Fibroblast of skin of abdomen (primary cell): Measurements from ENCODE around the gene BICDL2.

Experiments used
- DNase-seq: peaks from one replicate; pipeline ENCODE4 v3.0.0-alpha.2; 2013

The BICDL2 gene

DNA sequence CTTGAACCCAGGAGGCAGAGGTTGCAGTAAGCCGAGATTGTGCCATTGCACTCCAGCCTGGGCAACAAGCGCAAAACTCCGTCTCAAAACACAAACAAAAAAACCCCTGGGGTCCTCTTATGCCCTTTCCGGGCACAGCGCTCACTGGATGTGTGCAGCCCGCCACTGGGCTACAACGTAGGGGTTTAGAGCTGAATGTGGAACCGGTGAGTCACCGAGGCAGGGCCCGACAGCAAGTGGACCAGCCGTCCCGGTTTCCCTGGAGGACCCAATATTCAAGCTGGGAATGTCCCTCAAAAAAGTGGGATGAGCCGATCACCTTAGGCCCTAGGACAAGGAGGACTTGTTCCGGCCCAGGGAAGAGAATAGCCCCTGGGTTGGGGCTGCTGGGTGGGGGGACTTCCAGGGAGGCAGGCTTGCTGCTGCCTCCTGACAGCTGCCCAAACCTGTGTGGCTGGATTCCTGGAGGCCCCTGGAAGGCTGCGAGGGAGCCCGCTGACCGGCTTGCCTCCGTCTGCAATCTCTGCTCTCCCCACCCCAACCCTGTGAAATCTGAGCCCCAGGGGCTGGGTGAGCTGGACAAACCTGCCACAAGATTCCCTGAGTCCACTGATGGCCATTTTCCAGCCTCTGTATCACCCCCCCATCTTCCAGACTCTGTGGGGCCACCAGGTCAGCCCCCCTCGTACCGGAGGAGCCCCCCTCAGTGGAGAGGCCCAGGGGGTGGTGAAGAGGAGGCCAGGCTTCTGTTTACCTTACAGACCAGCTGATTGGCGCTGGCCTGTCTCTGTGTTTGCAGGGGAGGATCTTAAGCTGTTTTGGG is 27.0 kb downstream of the BICDL2 start:
- no peak for DNase-seq

DNA sequence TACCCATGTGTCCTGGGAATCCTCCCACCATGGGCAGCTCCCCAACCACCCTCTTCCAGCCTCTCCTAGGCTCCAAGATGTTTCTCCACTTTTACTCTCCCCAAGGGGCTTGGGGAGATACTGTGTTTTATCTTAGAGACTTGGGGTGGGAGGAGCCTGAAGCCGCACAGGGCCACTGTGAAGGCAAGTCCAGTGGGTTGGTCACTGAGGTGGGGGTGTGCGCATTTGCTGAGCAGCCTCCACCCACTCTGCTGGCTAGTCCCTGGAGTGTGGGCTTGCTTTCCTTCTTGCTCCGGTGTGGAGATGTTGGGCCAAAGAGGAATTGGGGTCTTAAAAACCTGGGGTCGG is 28.1 kb downstream of the BICDL2 start:
- DNase-seq = no peak

- no peak for DNase-seq
Measured at GRCh38 chr16:3007957-3008689, 28.6 kb downstream of the BICDL2 start.

DNA sequence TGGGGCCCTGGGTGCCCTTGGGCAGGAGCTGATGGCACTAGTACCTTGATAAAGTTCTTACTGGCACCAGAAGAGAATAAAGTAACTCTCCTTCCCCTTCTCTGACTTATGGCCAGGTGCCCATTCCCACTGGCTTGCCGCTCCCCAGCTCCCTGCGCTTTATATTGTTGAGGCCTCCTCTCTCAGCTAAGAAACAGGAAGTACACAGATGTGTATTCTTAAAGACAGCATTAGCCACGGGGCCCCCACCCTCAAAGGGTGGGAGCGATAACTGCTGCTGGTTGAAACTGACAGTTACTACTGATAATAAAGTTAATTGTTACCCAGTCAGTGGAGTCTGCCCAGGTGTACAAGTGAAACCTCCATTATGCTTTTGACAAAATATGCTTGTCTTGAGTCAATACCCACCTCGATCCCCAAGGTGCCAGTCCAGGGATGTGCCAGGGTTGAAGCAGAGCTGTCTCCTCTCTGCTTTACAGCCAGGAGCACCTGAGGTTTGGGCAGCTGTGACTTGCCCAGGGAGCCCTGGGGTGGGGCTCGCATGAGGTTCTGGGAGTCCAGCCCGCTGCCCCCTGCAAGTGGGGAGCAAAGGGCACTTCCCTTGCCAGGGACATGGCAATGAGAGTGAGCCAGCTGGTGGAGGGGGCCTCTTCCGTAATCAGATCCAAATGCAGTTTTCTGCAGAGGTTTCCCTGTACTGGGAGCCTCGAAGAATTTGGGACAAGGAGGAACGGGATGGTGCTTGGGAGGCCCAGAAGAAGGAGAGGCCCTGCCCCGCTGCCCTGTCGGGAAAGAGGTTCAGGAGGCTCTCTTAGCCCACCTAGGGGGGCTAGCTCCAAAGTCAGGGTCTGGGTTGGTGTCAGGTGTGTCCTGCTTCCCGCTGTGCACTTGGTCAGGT is 29.4 kb downstream of the BICDL2 start:
- DNase-seq = no peak

- DNase-seq = no peak
Measured at GRCh38 chr16:3004781-3005284, 31.9 kb downstream of the BICDL2 start.

- no peak for DNase-seq
Measured at GRCh38 chr16:3004319-3004718, 32.4 kb downstream of the BICDL2 start.

- DNase-seq = peak; percentile 98
Measured at GRCh38 chr16:3003582-3004270, 33.0 kb downstream of the BICDL2 start.

DNA sequence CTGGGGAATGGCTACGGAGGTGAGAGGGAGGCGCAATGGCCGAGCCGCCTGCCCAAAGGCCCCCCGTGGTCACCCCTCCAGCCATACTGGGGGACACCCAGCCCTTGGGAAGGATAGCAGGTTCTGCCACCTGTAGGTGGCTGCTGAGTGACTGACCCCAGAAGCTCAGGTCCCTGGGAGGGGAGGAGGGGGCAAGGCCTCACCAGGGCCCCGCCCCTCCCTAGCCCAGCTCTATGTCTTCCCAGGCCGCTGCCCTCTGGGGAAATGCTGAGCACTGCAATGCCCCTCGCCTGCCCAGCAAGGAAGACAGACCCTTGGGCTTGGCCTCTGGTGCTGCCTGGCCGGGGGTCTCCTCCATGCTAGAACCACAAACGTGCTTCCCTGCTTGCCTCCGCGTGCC is 35.4 kb downstream of the BICDL2 start:
- no peak for DNase-seq

DNA sequence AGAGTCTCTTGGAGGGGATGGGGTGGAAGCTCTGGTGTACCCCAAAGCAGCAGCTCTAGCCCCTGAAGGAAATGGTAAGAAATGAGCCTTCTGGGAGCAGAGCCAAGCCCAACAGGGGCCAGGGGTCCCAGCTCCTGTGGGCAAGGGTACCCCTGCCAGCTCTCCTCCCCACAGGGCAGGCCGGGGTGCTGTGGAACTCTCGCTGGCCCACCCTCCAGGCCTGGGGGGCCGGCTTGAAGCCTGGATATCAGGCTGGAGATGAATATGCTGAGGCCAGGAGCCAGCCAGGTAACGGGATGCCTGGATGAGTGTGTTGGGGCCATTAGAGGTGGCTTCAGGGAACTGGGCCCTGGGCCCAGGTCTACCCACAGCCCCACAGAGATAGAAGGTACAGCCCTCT is 36.2 kb downstream of the BICDL2 start:
- DNase-seq = no peak

- DNase-seq = no peak
Measured at GRCh38 chr16:2999929-3000328, 36.8 kb downstream of the BICDL2 start.

DNA sequence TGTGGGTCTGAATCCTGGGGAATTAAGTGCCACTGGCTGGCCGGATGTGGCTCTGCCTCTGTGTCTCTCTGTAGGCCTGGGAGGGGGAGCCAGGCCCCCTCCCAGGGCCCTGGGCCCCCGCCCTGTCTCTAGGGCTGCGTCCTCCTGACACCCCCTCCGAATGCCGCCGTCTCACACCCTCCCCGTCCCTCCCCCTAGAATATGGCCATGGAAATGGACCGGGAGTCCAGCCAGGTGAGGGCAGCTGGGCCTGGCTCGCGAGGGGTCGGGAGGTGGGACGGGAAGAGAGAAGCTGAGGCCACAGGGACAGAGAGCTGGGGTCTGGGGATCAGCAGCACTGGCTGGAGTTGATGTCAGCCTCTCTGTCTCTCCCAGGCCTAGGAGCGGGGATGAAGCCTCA is 40.4 kb downstream of the BICDL2 start:
- DNase-seq = no peak

- DNase-seq = no peak
Measured at GRCh38 chr16:2992383-2993081, 44.2 kb downstream of the BICDL2 start.

- no peak for DNase-seq
Measured at GRCh38 chr16:2991566-2992261, 45.0 kb downstream of the BICDL2 start.

DNA sequence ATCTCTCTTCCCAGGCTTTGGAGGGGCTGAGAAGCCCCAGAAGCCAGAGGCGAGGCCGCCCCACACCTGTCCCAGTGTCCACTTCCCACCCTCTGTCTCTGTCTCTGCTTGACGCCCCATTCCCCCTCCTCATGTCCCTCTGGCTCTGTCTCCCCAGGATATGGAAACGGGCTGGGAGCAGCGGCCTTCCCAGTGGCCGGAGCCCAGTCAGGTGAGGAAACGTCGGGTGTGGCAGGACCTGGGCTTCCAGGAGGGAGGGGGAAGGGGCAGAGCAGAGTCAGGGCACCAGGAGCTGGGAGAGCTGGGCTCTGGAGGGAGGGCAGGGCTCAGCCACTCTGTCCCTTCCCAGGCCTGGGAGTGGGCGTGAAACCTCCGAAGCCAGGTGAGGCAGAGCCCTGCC is 45.9 kb downstream of the BICDL2 start:
- no peak for DNase-seq

DNA sequence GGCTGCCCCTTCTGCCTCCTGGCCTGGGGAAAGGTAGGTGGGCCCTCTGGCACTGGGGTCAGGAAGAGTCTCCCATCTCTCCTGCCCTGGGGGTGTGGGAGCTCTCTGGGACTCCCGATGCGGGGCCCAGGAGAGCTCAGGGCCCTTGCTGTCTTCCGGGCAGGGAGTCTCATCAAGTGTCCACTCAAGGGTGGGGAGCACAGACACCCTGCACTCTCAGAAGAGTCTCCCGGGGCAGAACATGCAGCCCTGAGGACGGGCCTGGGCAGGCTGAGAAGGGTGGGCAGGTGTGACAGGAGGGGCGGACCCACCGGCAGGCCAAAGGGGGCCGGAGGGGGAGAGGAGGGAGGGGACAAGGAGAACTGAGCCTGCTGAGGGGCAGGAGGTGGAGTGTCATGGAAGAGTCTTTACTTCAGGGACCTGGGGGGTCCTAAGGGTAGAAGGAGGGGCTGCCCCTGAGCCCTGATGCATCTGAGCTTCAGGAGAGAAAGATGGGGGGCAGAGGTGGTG is 48.1 kb downstream of the BICDL2 start:
- no peak for DNase-seq

GRCh38 chr16:2987833-2988232 is 48.9 kb downstream of the BICDL2 start:
- peak; percentile 52 for DNase-seq

DNA sequence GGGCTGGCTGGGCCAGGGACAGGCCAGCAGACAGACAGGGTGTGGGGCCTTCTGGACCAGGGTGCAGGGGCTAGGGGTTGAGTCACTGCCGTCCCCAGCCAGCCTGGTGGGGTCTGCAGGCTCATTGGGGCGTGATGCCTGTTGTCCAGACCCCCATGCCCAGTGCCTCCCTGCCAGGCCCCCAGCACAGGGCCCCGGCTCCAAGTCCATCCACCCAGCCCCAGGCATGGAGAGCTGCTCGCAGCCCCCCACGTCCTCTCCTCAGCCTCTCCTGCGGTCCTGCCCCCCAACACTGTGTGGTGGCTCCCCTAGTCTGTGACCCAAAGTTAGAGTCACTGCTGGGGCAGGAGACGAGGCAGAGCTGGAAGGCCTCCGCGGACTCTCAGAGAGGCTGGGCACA is 49.5 kb downstream of the BICDL2 start:
- no peak for DNase-seq

- no peak for DNase-seq
Measured at GRCh38 chr16:2986623-2987188, 50.0 kb downstream of the BICDL2 start.

GRCh38 chr16:2985893-2986355 is 50.8 kb downstream of the BICDL2 start:
- no peak for DNase-seq

GRCh38 chr16:2985462-2985861 is 51.3 kb downstream of the BICDL2 start:
- no peak for DNase-seq
